Renal cortex interstitium (tissue), 11 donors: Measurements from ENCODE around the gene SPTSSA. TPM values are rescaled to one million over a fixed set of nuclear protein-coding genes. Genes with fewer than 3 reads are reported as not detected.
"Not testable (repeated sequence)": the region's sequence is repeated elsewhere in the genome, so short reads cannot be mapped to it uniquely, and the experiment has no call there.

Source experiments
- DNase-seq, 11 donors: peaks; one replicate each; pipeline ENCODE4 v3.0.0-alpha.2; 2013; ENCODE audit warnings: low read depth in 9 of 11, low spot score in 4 of 11; ENCODE audit errors: extremely low read depth in 1 of 11
- polyA plus RNA-seq, 3 donors: library from polyadenylated mRNA; unstranded; fragments of 120-200 nt; gene quantifications; one replicate each; pipeline ENCODE4 v1.2.1, GENCODE V29; 2013; ENCODE audit not compliant: insufficient read length in 3 of 3

SPTSSA gene
- polyA plus RNA-seq, 3 donors = 28.5 to 34.0 (median 30.9) TPM

DNA sequence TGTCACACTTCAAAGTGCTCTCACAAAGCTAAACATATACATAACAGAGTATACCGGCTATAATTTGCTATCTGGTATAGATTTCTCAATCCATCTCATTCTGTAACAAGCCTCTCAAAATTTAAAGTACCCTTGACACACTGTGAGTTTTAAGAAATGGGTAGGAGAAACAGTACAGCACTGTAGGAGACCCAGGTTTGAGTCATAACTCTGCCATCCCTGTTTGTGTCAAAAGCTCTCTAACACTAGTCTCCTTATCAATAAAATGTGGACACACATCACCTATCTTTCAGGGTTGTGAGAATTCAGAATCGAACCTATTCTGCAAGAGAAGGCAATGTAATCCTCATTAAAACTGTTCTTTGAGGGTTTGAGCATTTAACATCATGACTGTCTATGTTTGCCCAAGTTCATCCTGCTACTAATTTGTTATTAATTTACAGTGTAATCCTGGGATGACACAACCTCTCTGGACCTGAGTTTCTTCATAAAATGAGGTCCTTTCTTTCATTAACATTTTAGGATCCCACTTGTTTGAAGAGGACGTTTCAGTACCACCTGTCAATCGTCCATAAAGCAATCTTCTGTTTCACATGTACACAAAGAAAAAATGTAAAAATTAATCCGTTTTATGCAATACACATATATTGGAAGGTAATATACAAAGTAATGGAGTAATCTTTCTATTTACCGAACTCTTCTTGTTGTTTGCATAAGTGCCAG is 12.1 kb downstream of the SPTSSA start:
- no peak for DNase-seq

GRCh38 chr14:34439090-34439489 is 22.9 kb downstream of the SPTSSA start:
- no peak for DNase-seq

GRCh38 chr14:34438438-34438837 is 23.6 kb downstream of the SPTSSA start:
- DNase-seq = no peak

GRCh38 chr14:34437729-34438080 is 24.3 kb downstream of the SPTSSA start:
- DNase-seq = no peak

DNA sequence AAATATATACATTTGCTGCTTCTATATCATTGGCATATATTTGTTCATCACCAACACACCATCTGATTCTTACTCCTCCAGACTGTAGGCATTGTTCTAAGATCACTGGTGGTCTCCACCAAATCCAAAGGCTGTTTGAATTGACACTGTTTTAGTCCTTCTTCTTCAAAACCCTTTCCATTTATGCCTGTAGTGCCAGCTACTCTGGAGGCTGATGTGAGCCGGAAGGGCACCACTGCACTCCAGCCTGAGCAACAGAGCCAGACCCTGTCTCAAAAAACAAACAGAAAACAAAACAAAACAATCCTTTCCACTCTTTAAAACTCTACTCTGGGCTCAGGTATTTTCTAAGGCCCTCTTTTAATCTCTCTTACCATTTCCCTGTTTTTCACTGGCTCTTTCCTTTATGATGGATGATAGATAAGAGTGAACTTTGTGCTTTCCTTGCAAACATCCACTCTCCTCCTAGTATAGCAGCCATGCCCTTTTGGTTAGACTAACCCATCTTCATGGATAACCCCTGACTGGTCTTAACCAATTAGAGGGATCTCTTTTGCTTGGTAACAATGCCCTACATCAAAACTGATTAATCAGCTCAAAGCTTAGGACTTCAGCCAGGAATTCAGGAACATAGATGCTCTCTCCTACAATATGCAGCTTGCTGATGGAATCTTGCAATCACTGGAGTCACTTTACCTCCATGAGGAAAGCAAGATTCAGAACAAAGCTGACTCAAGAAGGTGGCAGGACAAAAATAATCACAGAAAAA is 24.9 kb downstream of the SPTSSA start:
- DNase-seq = no peak

DNA sequence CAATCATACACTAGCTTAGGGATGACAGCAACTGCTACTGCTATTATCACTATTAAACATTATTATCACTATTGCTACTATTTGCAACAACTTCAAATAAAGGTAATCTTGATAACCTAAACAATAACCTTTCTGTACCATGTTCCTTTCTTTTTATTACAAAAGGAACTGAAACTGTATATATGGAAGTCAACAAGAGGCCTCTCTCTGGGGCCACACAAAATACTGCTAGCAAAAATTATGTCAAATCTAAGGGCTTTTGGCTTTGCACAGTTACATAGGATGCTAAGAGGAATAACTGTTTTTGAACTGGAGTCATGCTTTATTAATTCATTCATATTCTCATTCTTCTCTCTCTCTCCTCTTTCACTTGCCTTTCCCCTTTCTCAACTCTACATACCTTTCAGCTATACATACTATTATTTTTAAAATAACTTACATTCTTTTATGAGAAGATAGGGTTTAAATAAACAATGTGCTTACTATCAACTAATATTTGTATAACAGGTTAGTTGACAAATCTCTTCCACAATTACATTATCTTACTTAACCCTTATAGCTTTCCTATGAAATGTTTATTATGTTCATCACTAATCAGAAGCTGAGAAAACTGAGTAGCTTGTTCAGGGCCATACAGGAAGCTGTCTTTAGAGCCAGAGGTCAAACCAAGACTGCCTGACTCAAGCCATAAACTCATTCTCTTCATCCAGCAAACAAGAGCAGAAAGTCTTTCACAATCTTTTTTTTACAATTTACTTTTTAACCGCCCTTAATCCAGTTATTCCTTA is 25.7 kb downstream of the SPTSSA start:
- no peak for DNase-seq

DNA sequence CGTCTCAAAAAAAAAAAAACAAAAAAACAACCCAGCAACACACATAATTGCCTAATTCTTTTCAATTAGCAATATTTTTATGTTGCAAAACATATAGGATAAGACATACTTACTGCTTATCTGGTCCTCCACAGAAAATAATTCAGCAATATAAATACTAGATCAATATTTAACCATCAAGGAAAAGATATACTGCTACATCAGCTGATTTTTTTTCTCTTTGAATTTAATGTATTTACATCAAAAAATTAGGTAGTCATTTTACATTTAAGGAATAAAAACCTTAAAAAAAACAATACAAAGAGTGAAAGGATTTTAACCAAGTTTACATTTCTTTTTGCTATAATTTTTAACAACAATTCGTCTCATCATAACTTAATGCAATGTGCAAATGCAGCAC is 28.1 kb downstream of the SPTSSA start:
- DNase-seq = no peak

GRCh38 chr14:34428102-34428466 is 34.0 kb downstream of the SPTSSA start:
- not testable (repeated sequence) for DNase-seq

DNA sequence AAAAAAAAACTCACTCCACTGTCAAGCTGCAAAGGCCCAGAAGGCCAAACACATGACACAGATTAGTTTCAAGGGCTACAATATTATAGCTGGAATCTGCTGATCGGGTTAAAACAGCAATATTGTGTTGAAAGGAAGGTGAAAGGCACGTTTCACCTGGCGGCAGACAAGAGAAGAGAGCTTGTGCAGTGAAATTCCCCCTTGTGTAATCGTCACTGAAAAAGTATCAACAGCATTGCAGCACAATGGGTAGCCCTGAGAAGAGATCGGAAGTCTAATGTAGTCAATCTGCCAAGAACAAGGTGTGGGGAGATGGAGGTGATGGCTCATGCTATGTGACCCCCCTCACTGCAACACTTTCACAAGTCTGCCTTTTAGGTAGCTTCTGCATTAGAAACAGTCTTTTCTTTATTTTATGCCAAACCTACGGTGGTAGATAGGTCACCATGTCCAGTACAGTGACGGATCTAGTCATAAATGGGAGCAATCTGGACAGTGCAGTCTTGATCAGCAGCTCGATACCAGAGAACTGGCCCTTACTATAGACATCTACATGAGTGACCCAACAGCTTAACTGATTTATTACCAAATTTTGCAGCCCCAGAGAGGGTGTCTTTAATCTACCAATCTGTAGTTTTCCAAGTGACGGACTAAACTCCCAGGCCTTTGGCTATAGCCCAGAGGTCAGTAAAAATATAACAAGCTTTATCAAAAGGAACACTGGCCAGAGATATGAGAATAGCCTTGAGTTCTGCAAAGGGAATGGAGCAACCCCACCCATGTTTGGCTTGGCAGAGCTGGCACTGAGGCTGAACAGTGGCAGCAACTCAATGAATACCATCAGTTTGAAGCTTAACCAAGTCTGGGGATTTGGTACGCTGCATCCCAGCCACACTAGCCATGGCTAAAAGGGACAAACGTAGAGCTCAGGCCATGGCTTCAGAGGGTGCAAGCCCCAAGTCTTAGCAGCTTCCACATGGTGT is 35.4 kb downstream of the SPTSSA start:
- DNase-seq = no peak

GRCh38 chr14:34425095-34425851 is 36.8 kb downstream of the SPTSSA start:
- no peak for DNase-seq

- DNase-seq = no peak
Measured at GRCh38 chr14:34424488-34424887, 37.6 kb downstream of the SPTSSA start.

GRCh38 chr14:34423445-34423844 is 38.6 kb downstream of the SPTSSA start:
- no peak for DNase-seq

- DNase-seq = no peak
Measured at GRCh38 chr14:34420547-34421150, 41.4 kb downstream of the SPTSSA start.

DNA sequence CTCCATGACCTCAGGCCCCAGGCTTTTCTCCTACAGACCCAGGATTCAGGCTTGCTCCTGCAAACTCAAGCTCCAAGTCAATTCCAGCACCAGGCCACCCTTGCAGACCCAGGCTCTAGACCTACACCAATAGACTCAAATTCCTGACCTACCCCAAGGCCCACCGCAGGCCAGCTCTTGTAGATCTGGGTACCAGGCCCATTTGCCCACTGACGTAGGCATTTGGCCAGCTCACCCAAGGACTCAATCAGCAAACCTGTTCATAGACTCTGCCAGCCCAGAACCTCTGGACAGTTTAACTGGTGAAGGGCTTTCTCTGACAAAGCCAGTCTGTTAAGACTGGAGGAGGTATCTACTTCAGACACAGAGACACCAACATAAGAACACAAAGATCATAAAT is 52.3 kb downstream of the SPTSSA start:
- no peak for DNase-seq

DNA sequence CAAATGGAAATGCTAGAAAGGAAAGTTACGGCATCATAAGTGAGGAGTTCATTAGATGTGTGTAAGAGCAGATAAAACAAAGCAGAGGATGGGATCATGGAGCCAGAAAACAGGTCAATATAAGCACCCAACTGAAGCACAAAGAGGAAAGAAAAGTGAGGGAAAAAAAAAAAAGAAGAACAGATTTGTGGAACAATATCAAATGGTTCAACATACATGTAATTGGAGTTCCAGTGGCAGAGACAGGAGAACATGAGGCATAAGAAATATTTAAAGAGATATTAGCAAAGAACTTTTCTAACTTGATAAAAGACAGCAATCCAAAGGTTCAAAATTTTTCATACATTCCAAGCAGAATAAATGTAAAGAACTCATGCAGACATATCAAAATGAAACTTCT is 54.1 kb downstream of the SPTSSA start:
- DNase-seq = no peak

- DNase-seq = no peak
Measured at GRCh38 chr14:34404416-34404815, 57.6 kb downstream of the SPTSSA start.

- no peak for DNase-seq
Measured at GRCh38 chr14:34403646-34404045, 58.4 kb downstream of the SPTSSA start.

DNA sequence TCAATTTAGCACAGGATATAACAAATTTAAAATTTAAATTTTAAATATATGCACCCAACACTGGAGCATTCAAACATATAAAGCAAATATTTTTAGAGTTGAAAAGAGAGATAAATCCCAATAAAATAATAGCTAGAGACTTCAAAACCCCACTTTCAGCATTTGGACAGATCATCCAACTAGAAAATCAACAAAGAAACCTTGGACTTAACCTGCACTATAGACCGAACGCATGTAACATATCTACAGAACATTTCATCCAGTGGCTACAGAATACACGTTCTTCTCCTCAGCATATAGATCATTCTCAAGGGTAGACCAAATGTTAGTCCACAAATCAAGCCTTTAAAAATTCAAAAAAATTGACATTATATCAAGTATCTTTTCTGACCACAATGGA is 64.0 kb downstream of the SPTSSA start:
- DNase-seq = no peak
